Ishikawa (cell line): Measurements from ENCODE around the gene ADISSP.

Source experiments
- EP300 ChIP-seq: IDR thresholded peaks from 2 replicates; pipeline ENCODE4 v1.6.1; 2012; ENCODE audit warnings: borderline replicate concordance
- NFIC ChIP-seq: IDR thresholded peaks from 2 replicates; pipeline ENCODE4 v1.6.1; 2012
- RAD21 ChIP-seq: IDR thresholded peaks from 2 replicates; pipeline ENCODE4 v1.6.1; 2012; ENCODE audit warnings: low read depth
- TAF1 ChIP-seq: IDR thresholded peaks from 2 replicates; pipeline ENCODE4 v1.6.1; 2012; ENCODE audit warnings: low read depth, mild to moderate bottlenecking
- USF1 ChIP-seq: IDR thresholded peaks from 2 replicates; pipeline ENCODE4 v1.6.1; 2012
- YY1 ChIP-seq: IDR thresholded peaks from 2 replicates; pipeline ENCODE4 v1.6.1; 2012; ENCODE audit warnings: low read depth

GRCh38 chr20:3812975-3813847 lies 45.7 kb upstream of the ADISSP start:
- no peak for TF ChIP-seq NFIC
- no peak for TF ChIP-seq TAF1
- TF ChIP-seq USF1 = no peak
- no peak for TF ChIP-seq YY1
- no peak for TF ChIP-seq EP300
- TF ChIP-seq RAD21 = no peak
